Stimulated activated CD4-positive, alpha-beta T cell treated with anti-CD3 and anti-CD28 coated beads, Interleukin-4, amount 100 ng/mL, for 1 hour (primary cell): ENCODE data around the gene GPR55.
"Not testable (repeated sequence)": the region's sequence is repeated elsewhere in the genome, so short reads cannot be mapped to it uniquely, and the experiment has no call there.

Source experiments
- DNase-seq: peaks from one replicate; pipeline ENCODE4 v3.0.0-alpha.2; 2020

GPR55 gene

GRCh38 chr2:230924470-230925341 is at the start of gene GPR55:
GPR55 (minus strand) TSS chr2:230925242; CDS start chr2:230910962, 14,280 bp downstream.
- DNase-seq, result peak; percentile 81

GRCh38 chr2:230974096-230974913 is 49.3 kb upstream of the GPR55 start:
- DNase-seq, result peak; percentile 63

GRCh38 chr2:230972046-230972445 is 47.0 kb upstream of the GPR55 start:
- DNase-seq, result no peak

- DNase-seq, result no peak
Measured at GRCh38 chr2:230969659-230970015, 44.6 kb upstream of the GPR55 start.

GRCh38 chr2:230968921-230969658 is 44.0 kb upstream of the GPR55 start:
- DNase-seq, result no peak

- DNase-seq, result not testable (repeated sequence)
Measured at GRCh38 chr2:230968314-230968713, 43.3 kb upstream of the GPR55 start.

GRCh38 chr2:230967113-230967512 is 42.1 kb upstream of the GPR55 start:
- no peak for DNase-seq

- DNase-seq, result no peak
Measured at GRCh38 chr2:230964136-230964730, 39.2 kb upstream of the GPR55 start.

- no peak for DNase-seq
Measured at GRCh38 chr2:230961091-230961491, 36.0 kb upstream of the GPR55 start.

GRCh38 chr2:230960026-230960425 is 35.0 kb upstream of the GPR55 start:
- DNase-seq, result no peak

- no peak for DNase-seq
Measured at GRCh38 chr2:230958820-230959756, 34.0 kb upstream of the GPR55 start.

GRCh38 chr2:230957756-230958391 is 32.8 kb upstream of the GPR55 start:
- no peak for DNase-seq

GRCh38 chr2:230956827-230957755 is 32.0 kb upstream of the GPR55 start:
- peak; percentile 37 for DNase-seq

- DNase-seq, result no peak
Measured at GRCh38 chr2:230955163-230955737, 30.2 kb upstream of the GPR55 start.

- DNase-seq, result no peak
Measured at GRCh38 chr2:230954746-230955145, 29.7 kb upstream of the GPR55 start.

GRCh38 chr2:230953845-230954244 is 28.8 kb upstream of the GPR55 start:
- DNase-seq, result no peak

GRCh38 chr2:230952226-230952956 is 27.3 kb upstream of the GPR55 start:
- DNase-seq, result no peak

GRCh38 chr2:230951396-230951795 is 26.4 kb upstream of the GPR55 start:
- no peak for DNase-seq

GRCh38 chr2:230950874-230951339 is 25.9 kb upstream of the GPR55 start:
- DNase-seq, result no peak
